NCI-H187 (cell line): ENCODE measurements around the gene GRP.

Source experiments
- DNase-seq, 2 experiments: peaks; one replicate each; lab custom pipeline; 2025; lab: John Stamatoyannopoulos, UW

The GRP gene

GRCh38 chr18:59268127-59268720, 48.3 kb downstream of the GRP start:
- DNase-seq, result no peak

- DNase-seq, result no peak
Observed at GRCh38 chr18:59268721-59269562, 49.0 kb downstream of the GRP start.

- DNase-seq, result no peak
Observed at GRCh38 chr18:59269563-59270119, 49.7 kb downstream of the GRP start.

GRCh38 chr18:59270689-59271257, 50.8 kb downstream of the GRP start:
- DNase-seq, result no peak

GRCh38 chr18:59271606-59272220, 51.8 kb downstream of the GRP start:
- DNase-seq, result no peak

- no peak for DNase-seq
Observed at GRCh38 chr18:59272221-59272888, 52.4 kb downstream of the GRP start.

GRCh38 chr18:59272891-59273758, 53.2 kb downstream of the GRP start, which contains the start of gene RAX:
TSS of gene RAX (minus strand) at chr18:59273454. CDS start at chr18:59273206, 248 bp downstream.
- no peak for DNase-seq

- DNase-seq, result no peak
Observed at GRCh38 chr18:59273759-59274532, 54.0 kb downstream of the GRP start.

- DNase-seq, result no peak
Observed at GRCh38 chr18:59274533-59274928, 54.6 kb downstream of the GRP start.

GRCh38 chr18:59275406-59275949, 55.5 kb downstream of the GRP start:
- DNase-seq, result no peak

- no peak for DNase-seq
Observed at GRCh38 chr18:59276047-59276446, 56.1 kb downstream of the GRP start.

GRCh38 chr18:59278793-59279192, 58.8 kb downstream of the GRP start:
- DNase-seq, result no peak

- DNase-seq, result no peak
Observed at GRCh38 chr18:59279193-59279592, 59.2 kb downstream of the GRP start.

- DNase-seq, result no peak
Observed at GRCh38 chr18:59279722-59280121, 59.8 kb downstream of the GRP start.
